Body of pancreas (tissue), 4 donors: ENCODE results near the gene SH3D19.

ENCODE experiments used
- POLR2A ChIP-seq, 3 donors: fragments of 450-650 bp; IDR thresholded peaks; one replicate each; pipeline ENCODE4 v1.6.1; 2016; ENCODE audit warnings: antibody characterized with exemption in 3 of 3, mild to moderate bottlenecking in 2 of 3
- TF ChIP-seq, protein P1 (sequence below), 7 experiments: fragments of 450-650 bp in 4 of 7; fragments of 200-600 bp in 3 of 7; sonication (generic) in 3 of 7; IDR thresholded peaks; one replicate each; pipeline ENCODE4 v1.5.1; 2016 to 2019; ENCODE audit warnings: antibody characterized with exemption in 7 of 7

DNA sequence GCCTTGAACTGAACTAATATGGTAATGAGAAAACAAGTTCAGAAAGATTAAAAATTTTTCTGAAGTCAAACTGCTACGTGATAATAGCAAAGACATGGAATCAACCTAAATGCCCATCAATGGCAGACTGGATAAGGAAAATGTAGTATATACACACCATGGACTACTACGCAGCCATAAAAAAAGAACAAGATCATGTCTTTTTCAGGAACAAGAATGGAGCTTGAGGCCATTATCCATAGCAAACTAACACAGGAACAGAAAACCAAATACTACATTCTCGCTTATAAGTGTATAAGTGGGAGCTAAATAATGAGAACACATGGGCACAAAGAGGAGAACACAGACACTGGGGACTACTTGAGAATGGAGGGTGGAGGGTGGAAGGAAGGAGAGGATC, 230.3 kb downstream of the SH3D19 start:
- TF ChIP-seq, protein P1, sequence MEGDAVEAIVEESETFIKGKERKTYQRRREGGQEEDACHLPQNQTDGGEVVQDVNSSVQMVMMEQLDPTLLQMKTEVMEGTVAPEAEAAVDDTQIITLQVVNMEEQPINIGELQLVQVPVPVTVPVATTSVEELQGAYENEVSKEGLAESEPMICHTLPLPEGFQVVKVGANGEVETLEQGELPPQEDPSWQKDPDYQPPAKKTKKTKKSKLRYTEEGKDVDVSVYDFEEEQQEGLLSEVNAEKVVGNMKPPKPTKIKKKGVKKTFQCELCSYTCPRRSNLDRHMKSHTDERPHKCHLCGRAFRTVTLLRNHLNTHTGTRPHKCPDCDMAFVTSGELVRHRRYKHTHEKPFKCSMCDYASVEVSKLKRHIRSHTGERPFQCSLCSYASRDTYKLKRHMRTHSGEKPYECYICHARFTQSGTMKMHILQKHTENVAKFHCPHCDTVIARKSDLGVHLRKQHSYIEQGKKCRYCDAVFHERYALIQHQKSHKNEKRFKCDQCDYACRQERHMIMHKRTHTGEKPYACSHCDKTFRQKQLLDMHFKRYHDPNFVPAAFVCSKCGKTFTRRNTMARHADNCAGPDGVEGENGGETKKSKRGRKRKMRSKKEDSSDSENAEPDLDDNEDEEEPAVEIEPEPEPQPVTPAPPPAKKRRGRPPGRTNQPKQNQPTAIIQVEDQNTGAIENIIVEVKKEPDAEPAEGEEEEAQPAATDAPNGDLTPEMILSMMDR (IDR thresholded peaks at IDR 0.05): no peak
- no peak for TF ChIP-seq POLR2A (IDR thresholded peaks at IDR 0.05)
